ENCODE results near the gene KCNK6. TPM values are rescaled to one million over a fixed set of nuclear protein-coding genes. Genes with fewer than 3 reads are reported as not detected.

KCNK6 gene
- total and polyA plus RNA-seq, 10 of the 15 experiments (the other 5 are each of a cell fraction or from before 2014, with no cell fraction given) = 0.04 to 1.4 (median 1.1) TPM

- TF ChIP-seq CTCF (IDR thresholded peaks at IDR 0.05 in 2 of 3, conservative IDR thresholded peaks at IDR 0.05 in 1 of 3; ENCODE audit: control insufficient read depth in 2 of 3, extremely low read depth in 1 of 3, insufficient read depth in 1 of 3, low read depth in 3 of 3, low read length in 3 of 3) (no peak), FOXM1 (IDR thresholded peaks at IDR 0.05; ENCODE audit: low read depth, low read length) (no peak), ZZZ3 (IDR thresholded peaks at IDR 0.05; ENCODE audit: control insufficient read depth, insufficient read length, low read depth) (no peak), CHD2 (IDR thresholded peaks at IDR 0.05; ENCODE audit: borderline replicate concordance, low read depth, low read length) (peak; percentile 28; the same call in 1 of the 2 replicates), SKIL (IDR thresholded peaks at IDR 0.05; ENCODE audit: low read depth, poor library complexity, severe bottlenecking) (no peak), TCF7 (IDR thresholded peaks at IDR 0.05; ENCODE audit: borderline replicate concordance) (no peak), TCF12 (IDR thresholded peaks at IDR 0.05; ENCODE audit: low read depth, low read length) (no peak), HDAC2 (IDR thresholded peaks at IDR 0.05) (no peak), CREM (IDR thresholded peaks at IDR 0.05; ENCODE audit: low read depth) (no peak), E4F1 (IDR thresholded peaks at IDR 0.05; ENCODE audit: borderline replicate concordance, partially characterized antibody) (peak; percentile 68), ELK1 (IDR thresholded peaks at IDR 0.05; ENCODE audit: low read depth, low read length) (no peak), ZNF687 (IDR thresholded peaks at IDR 0.05) (peak; percentile 44; the same call in 1 of the 2 replicates), ATF2 (IDR thresholded peaks at IDR 0.05; ENCODE audit: low read length) (no peak), MEF2A (IDR thresholded peaks at IDR 0.05; ENCODE audit: insufficient read depth, low read depth, low read length) (no peak), KAT2A (conservative IDR thresholded peaks at IDR 0.05; ENCODE audit: control insufficient read depth, low read depth, low read length) (no peak)
Observed at GRCh38 chr19:38315657-38316476, 3.8 kb upstream of the KCNK6 start, which contains the start of gene YIF1B (continued).
